K562 (cell line): ENCODE results near the gene PUS10. TPM values are rescaled to one million over a fixed set of nuclear protein-coding genes. Genes with fewer than 3 reads are reported as not detected.

Source experiments
- ATAC-seq: fragments of 200-7000 bp; cut with Tn5 transposase; 3 replicates; pipeline ENCODE4 v1.9.1; 2020; ENCODE audit warnings: moderate library complexity
- BruUV-seq: library from RNA; stranded (reverse); fragments of 400-500 nt; replicated peaks from 2 replicates; lab custom pipeline; 2021; lab: Mats Ljungman, UMichigan
- CTCF ChIA-PET: fragments of 300-600 bp; formaldehyde crosslinking; extraction: SDS; loops from one replicate; lab custom pipeline; 2021; ENCODE audit warnings: low intra/inter-chr PET ratio; lab: Yijun Ruan, JAX
- POLR2A ChIA-PET: fragments of 300-600, 350-650 bp; sonication (Branson Sonifier 250); formaldehyde crosslinking; extraction: SDS; loops from one replicate; lab custom pipeline; 2021; ENCODE audit warnings: antibody characterized with exemption, inconsistent platforms; lab: Yijun Ruan, JAX
- DNase-seq, 4 experiments: peaks; one replicate each; pipeline versions ENCODE4 v3.0.0 to v3.0.0-alpha.2; 2011 to 2018; ENCODE audit warnings: low spot score in 3 of 4, mixed read lengths in 3 of 4; ENCODE audit errors: extremely low read depth in 1 of 4
- FAIRE-seq: peaks from 2 replicates; lab custom pipeline; 2011; peaks lifted over from hg19 to GRCh38; lab: Jason Lieb, UNC
- H2AFZ ChIP-seq: 2 replicates; pipeline ENCODE4 v1.6.0; 2011; ENCODE audit warnings: low read depth, low read length, control low read depth, inconsistent platforms
- H3K27ac ChIP-seq: fragments of 200-600 bp; 3 replicates; pipeline ENCODE4 v1.8.0; 2011; ENCODE audit warnings: low read depth, mild to moderate bottlenecking, control low read depth, inconsistent platforms, low read length, moderate library complexity, mixed read lengths; ENCODE audit errors: extremely low read depth
- H3K27me3 ChIP-seq, 2 experiments: fragments of 300-600 bp in 1 of 2; 2 replicates in 1 of 2; 3 replicates in 1 of 2; pipeline versions ENCODE4 v1.6.0 to v1.8.0; 2011; ENCODE audit warnings: inconsistent platforms in 2 of 2, low read length in 2 of 2, mild to moderate bottlenecking in 1 of 2, mixed read lengths in 1 of 2, moderate library complexity in 1 of 2; ENCODE audit not compliant: control insufficient read depth in 2 of 2, insufficient read depth in 2 of 2
- H3K36me3 ChIP-seq: fragments of 300-600 bp; 3 replicates; pipeline ENCODE4 v1.8.0; 2011; ENCODE audit warnings: mild to moderate bottlenecking, low read length, inconsistent platforms; ENCODE audit not compliant: control insufficient read depth, insufficient read depth
- H3K4me1 ChIP-seq, 2 experiments: fragments of 200-600 bp in 1 of 2; replicated peaks in 1 of 2; 2 replicates in 1 of 2; 3 replicates in 1 of 2; pipeline versions ENCODE4 v1.5.1 to v1.8.0; 2011; ENCODE audit warnings: inconsistent platforms in 2 of 2, low read length in 2 of 2, mild to moderate bottlenecking in 1 of 2, mixed read lengths in 1 of 2, moderate library complexity in 1 of 2; ENCODE audit not compliant: control insufficient read depth in 2 of 2, insufficient read depth in 2 of 2
- H3K4me2 ChIP-seq: 2 replicates; pipeline ENCODE4 v1.6.1; 2011; ENCODE audit warnings: low read length, control low read depth, inconsistent platforms, mixed read lengths; ENCODE audit not compliant: insufficient read depth
- H3K4me3 ChIP-seq: fragments of 200-600 bp; sonication (generic), shearing (Covaris generic); 2 replicates; pipeline ENCODE4 v1.5.1; 2016; ENCODE audit warnings: control low read depth, inconsistent platforms
- H3K79me2 ChIP-seq: fragments of 200-600 bp; 3 replicates; pipeline ENCODE4 v1.8.0; 2011; ENCODE audit warnings: low read length, inconsistent platforms; ENCODE audit not compliant: control insufficient read depth, insufficient read depth
- H3K9ac ChIP-seq, 2 experiments: 2 replicates each; pipeline versions ENCODE4 v1.6.0 to v1.6.1; 2011; ENCODE audit warnings: low read depth in 2 of 2, low read length in 2 of 2, control low read depth in 1 of 2, inconsistent platforms in 1 of 2, mild to moderate bottlenecking in 1 of 2, mixed read lengths in 1 of 2; ENCODE audit not compliant: insufficient read depth in 1 of 2
- H3K9me1 ChIP-seq: one replicate; pipeline ENCODE4 v1.6.0; 2011; ENCODE audit warnings: inconsistent platforms, mild to moderate bottlenecking, low read length, moderate library complexity; ENCODE audit not compliant: control insufficient read depth, insufficient read depth
- H3K9me3 ChIP-seq: replicated peaks from 2 replicates; pipeline ENCODE4 v1.5.1; 2011; ENCODE audit warnings: low read depth, low read length, inconsistent platforms; ENCODE audit not compliant: control insufficient read depth, insufficient read depth
- H4K20me1 ChIP-seq: replicated peaks from 2 replicates; pipeline ENCODE4 v1.6.1; 2011; ENCODE audit warnings: low read length, inconsistent platforms, mixed read lengths; ENCODE audit not compliant: control insufficient read depth, insufficient read depth
- KAT8 ChIP-seq: fragments of 450-650 bp; IDR thresholded peaks from 2 replicates; pipeline ENCODE4 v1.6.1; 2016; ENCODE audit warnings: low read depth, mild to moderate bottlenecking
- KLF10 ChIP-seq: fragments of 250-450 bp; sonication (Bioruptor Pico); IDR thresholded peaks from 2 replicates; pipeline ENCODE4 v1.6.1; 2021; ENCODE audit warnings: matching md5 sums
- MTA1 ChIP-seq: fragments of 450-650 bp; IDR thresholded peaks from 2 replicates; pipeline ENCODE4 v1.6.1; 2017; ENCODE audit warnings: borderline replicate concordance
- NR2F6 ChIP-seq: fragments of 450-650 bp; formaldehyde crosslinking; IDR thresholded peaks from 2 replicates; pipeline ENCODE4 v1.4.0; 2020; ENCODE audit warnings: mild to moderate bottlenecking
- RERE ChIP-seq: sonication (generic); formaldehyde crosslinking; IDR thresholded peaks from 2 replicates; pipeline ENCODE4 v1.8.0; 2023; ENCODE audit warnings: missing genetic modification reagents, mild to moderate bottlenecking, borderline replicate concordance
- TSC22D4 ChIP-seq: fragments of 450-650 bp; IDR thresholded peaks from 2 replicates; pipeline ENCODE4 v1.6.1; 2016; ENCODE audit warnings: missing genetic modification characterization, missing biosample characterization, control low read depth
- ZKSCAN1 ChIP-seq: fragments of 150-350 bp; IDR thresholded peaks from 2 replicates; pipeline ENCODE4 v1.6.1; 2016; ENCODE audit warnings: low read depth, low read length
- ZNF408 ChIP-seq: fragments of 250-450 bp; sonication (Bioruptor Pico); IDR thresholded peaks from 2 replicates; pipeline ENCODE4 v1.4.0; 2020; ENCODE audit warnings: low read depth, mild to moderate bottlenecking, moderate library complexity
- WGBS: fragments of 100-300 bp; shearing (Covaris generic); methylation state at CpG from one replicate; pipeline ENCODE4 v1.1.6; 2016; ENCODE audit warnings: low coverage, mixed read lengths; ENCODE audit not compliant: insufficient coverage; ENCODE audit errors: missing lambda C conversion rate; 5-methylcytosine and 5-hydroxymethylcytosine counted together
- in situ Hi-C: fragments of 300-500 bp; cut with MboI; formaldehyde crosslinking; loops from 4 replicates; pipeline ENCODE4 v1.15.0; 2018; ENCODE audit warnings: inconsistent platforms, mixed read lengths
- intact Hi-C: fragments of 100-400 bp; cut with micrococcal nuclease; formaldehyde crosslinking; loops from 2 replicates; pipeline ENCODE4 v1.14.2; 2022
- polyA plus RNA-seq, 8 experiments: library from polyadenylated mRNA; depleted of rRNA in 4 of 8; stranded (reverse) in 5 of 8; unstranded in 3 of 8; fragments of >200 nt; fragmentation: Nextera tagmentation in 2 of 8; fragmentation: Illumina TruSeq in 1 of 8; extraction: Ambion mirVana in 2 of 8; extraction: Trizol in 1 of 8; gene quantifications; 2 replicates each; pipeline versions ENCODE4 v1.2.1 to v1.2.3, GENCODE V29; 2011 to 2014; ENCODE audit warnings: inconsistent platforms in 1 of 8, missing spikeins in 1 of 8
- total RNA-seq, 7 experiments: library from RNA; depleted of rRNA in 6 of 7; stranded (reverse); fragments of >200 nt in 6 of 7; fragmentation: Illumina TruSeq in 2 of 7; extraction: Trizol in 2 of 7; gene quantifications; 2 replicates each; pipeline versions ENCODE4 v1.2.1 to v1.2.3, GENCODE V29; 2011 to 2021; ENCODE audit warnings: low replicate concordance in 1 of 7

Gene PUS10
- total and polyA plus RNA-seq, 9 of the 15 experiments (the other 6 are each of a cell fraction or from before 2014, with no cell fraction given): 5.0 to 10.7 (median 7.6) TPM

GRCh38 chr2:60936757-60937156 is 81.3 kb downstream of the PUS10 start:
- no peak overlapping the region for H3K4me3 ChIP-seq
- H3K27ac ChIP-seq: no peak overlapping the region
- CTCF ChIA-PET: no interaction called here
- no peak overlapping the region for H2AFZ ChIP-seq
- no peaks in the 10 kb centered on the region for H3K9me3 ChIP-seq
- WGBS: 59% methylated on average over 5 of the region's 5 CpGs
- no peak overlapping the region for H3K9ac ChIP-seq
- no peak for FAIRE-seq
- BruUV-seq: no TSS peak
- H3K27me3 ChIP-seq: no peaks in the 10 kb centered on the region
- intact Hi-C loops (no loop called here), in situ Hi-C loops (no loop called here)
- no peaks in the 10 kb centered on the region for H3K79me2 ChIP-seq
- TF ChIP-seq RERE (CRISPR knock-in tag) (no peak), ZKSCAN1 (no peak), KAT8 (no peak), NR2F6 (CRISPR knock-in tag) (no peak), TSC22D4 (tag) (no peak), ZNF408 (no peak), KLF10 (CRISPR knock-in tag) (no peak), MTA1 (no peak)
- no peaks in the 10 kb centered on the region; the same call in 2 of the 3 replicates for H3K36me3 ChIP-seq
- ATAC-seq: no peak
- no peak for DNase-seq
- POLR2A ChIA-PET: interaction anchor here (1.8 kb wide), 1 partner anchor 10 kb away, joined by 5 read pairs; no protein-coding TSS in a partner anchor
- no peak overlapping the region for H3K4me2 ChIP-seq
- H3K9me1 ChIP-seq: no peaks in the 10 kb centered on the region
- no peaks in the 10 kb centered on the region for H4K20me1 ChIP-seq
- no peaks in the 10 kb centered on the region for H3K4me1 ChIP-seq
